Stimulated activated naive B cell treated with anti-CD40 and anti-IgM and Interleukin-4, amounts not matched to agents 10 μg/mL and 1 μg/mL and 100 μg/mL, for 72 hours (primary cell): ENCODE measurements around the gene AGAP1.

ENCODE experiments used
- ATAC-seq, 2 donors: fragments of 150-1000 bp; cut with Tn5 transposase; replicated peaks; 2 replicates each; pipeline ENCODE4 v1.10.0; 2021; ENCODE audit warnings: moderate library complexity in 1 of 2
- DNase-seq: peaks from one replicate; pipeline ENCODE4 v3.0.0; 2021
- H3K27ac Mint-ChIP-seq: one replicate; pipeline ENCODE4 v1.8.0; 2022; ENCODE audit warnings: mild to moderate bottlenecking, mixed read lengths
- H3K27me3 Mint-ChIP-seq, 2 donors: one replicate each; pipeline ENCODE4 v1.8.0; 2022; ENCODE audit warnings: mixed read lengths in 2 of 2
- H3K36me3 Mint-ChIP-seq, 2 donors: one replicate each; pipeline ENCODE4 v1.8.0; 2022; ENCODE audit warnings: mixed read lengths in 2 of 2, mild to moderate bottlenecking in 1 of 2
- H3K4me1 Mint-ChIP-seq, 2 donors: one replicate each; pipeline ENCODE4 v1.8.0; 2022; ENCODE audit warnings: mixed read lengths in 2 of 2, mild to moderate bottlenecking in 1 of 2
- H3K4me3 Mint-ChIP-seq, 2 donors: one replicate each; pipeline ENCODE4 v1.8.0; 2022; ENCODE audit warnings: mild to moderate bottlenecking in 2 of 2, mixed read lengths in 2 of 2, moderate library complexity in 1 of 2
- H3K9me3 Mint-ChIP-seq, 2 donors: one replicate each; pipeline ENCODE4 v1.8.0; 2022; ENCODE audit warnings: mixed read lengths in 2 of 2, mild to moderate bottlenecking in 1 of 2

AGAP1 gene

GRCh38 chr2:235920216-235920865 lies 426.5 kb downstream of the AGAP1 start:
- ATAC-seq (no peak), DNase-seq (no peak)
- no peak overlapping the region for H3K4me3 Mint-ChIP-seq
- no peaks in the 10 kb centered on the region for H3K36me3 Mint-ChIP-seq
- H3K27ac Mint-ChIP-seq: no peak overlapping the region
- H3K27me3 Mint-ChIP-seq: no peaks in the 10 kb centered on the region
- no peaks in the 10 kb centered on the region for H3K4me1 Mint-ChIP-seq
- peaks cover 5 to 10% of the 10 kb centered on the region in 2 donors for H3K9me3 Mint-ChIP-seq

DNA sequence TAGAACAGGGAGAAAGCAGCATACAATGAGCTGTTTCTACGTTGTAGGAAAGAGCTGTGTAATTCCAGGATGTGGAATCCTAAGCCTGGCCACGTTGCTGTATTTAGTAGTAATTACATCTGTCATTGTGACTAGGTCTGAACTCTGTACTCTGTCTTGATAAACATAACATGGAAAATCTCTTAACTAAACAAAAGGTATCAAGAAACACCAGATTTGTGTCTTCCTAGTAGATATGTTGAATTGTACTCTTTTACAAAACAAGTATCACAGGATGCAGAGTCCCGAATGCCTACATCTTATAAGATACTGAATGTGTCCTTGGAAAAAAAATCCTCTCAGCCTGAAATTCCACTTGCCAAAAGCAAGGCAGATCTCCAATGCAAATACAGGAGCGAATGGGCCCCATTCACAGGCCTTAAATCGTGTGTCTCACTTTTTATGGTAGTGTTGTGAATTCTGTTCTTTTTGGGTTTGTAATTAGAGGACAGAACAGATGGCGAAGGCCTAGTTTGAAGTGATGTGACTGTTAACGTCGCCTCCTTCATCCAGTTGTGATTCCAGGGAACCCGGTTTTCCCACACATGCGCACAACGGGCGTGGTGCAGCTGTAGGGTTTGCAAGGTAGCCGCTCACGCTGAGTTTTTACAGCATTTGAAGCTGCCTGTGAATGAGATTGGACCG lies 427.8 kb downstream of the AGAP1 start:
- H3K4me1 Mint-ChIP-seq: no peaks in the 10 kb centered on the region
- no peak for DNase-seq
- H3K36me3 Mint-ChIP-seq: no peaks in the 10 kb centered on the region
- H3K27me3 Mint-ChIP-seq: no peaks in the 10 kb centered on the region
- peaks cover 0 to 4% of the 10 kb centered on the region in 2 donors for H3K9me3 Mint-ChIP-seq
- ATAC-seq: no peak
- H3K27ac Mint-ChIP-seq: no peak overlapping the region
- H3K4me3 Mint-ChIP-seq: no peak overlapping the region

GRCh38 chr2:235922839-235923238 lies 429.0 kb downstream of the AGAP1 start:
- no peak overlapping the region for H3K27ac Mint-ChIP-seq
- H3K27me3 Mint-ChIP-seq: no peaks in the 10 kb centered on the region
- no peaks in the 10 kb centered on the region for H3K4me1 Mint-ChIP-seq

GRCh38 chr2:235923859-235924674 lies 430.2 kb downstream of the AGAP1 start:
- ATAC-seq: no peak
- H3K27ac Mint-ChIP-seq: no peak overlapping the region
- no peaks in the 10 kb centered on the region for H3K36me3 Mint-ChIP-seq
- H3K4me3 Mint-ChIP-seq: no peak overlapping the region
- DNase-seq: no peak
- H3K27me3 Mint-ChIP-seq: no peaks in the 10 kb centered on the region
- H3K9me3 Mint-ChIP-seq: no peaks in the 10 kb centered on the region
- no peaks in the 10 kb centered on the region for H3K4me1 Mint-ChIP-seq

More at GRCh38 chr2:235922839-235923238, 429.0 kb downstream of the AGAP1 start:
- DNase-seq: no peak
- Mint-ChIP-seq H3K4me3 (no peak overlapping the region), H3K9me3 (no peaks in the 10 kb centered on the region), H3K36me3 (no peaks in the 10 kb centered on the region)
- ATAC-seq: no peak

- Mint-ChIP-seq H3K4me1 (no peaks in the 10 kb centered on the region), H3K27ac (no peak overlapping the region), H3K27me3 (no peaks in the 10 kb centered on the region), H3K4me3 (no peak overlapping the region), H3K36me3 (no peaks in the 10 kb centered on the region), H3K9me3 (no peaks in the 10 kb centered on the region)
- DNase-seq (no peak), ATAC-seq (no peak)
Observed at GRCh38 chr2:235924675-235925063, 430.8 kb downstream of the AGAP1 start.

GRCh38 chr2:235925250-235925919 lies 431.5 kb downstream of the AGAP1 start:
- no peak for DNase-seq
- H3K36me3 Mint-ChIP-seq: no peaks in the 10 kb centered on the region
- ATAC-seq: no peak
- no peak overlapping the region for H3K4me3 Mint-ChIP-seq
- no peak overlapping the region for H3K27ac Mint-ChIP-seq
- H3K27me3 Mint-ChIP-seq: no peaks in the 10 kb centered on the region
- H3K4me1 Mint-ChIP-seq: no peaks in the 10 kb centered on the region
- H3K9me3 Mint-ChIP-seq: no peaks in the 10 kb centered on the region

DNA sequence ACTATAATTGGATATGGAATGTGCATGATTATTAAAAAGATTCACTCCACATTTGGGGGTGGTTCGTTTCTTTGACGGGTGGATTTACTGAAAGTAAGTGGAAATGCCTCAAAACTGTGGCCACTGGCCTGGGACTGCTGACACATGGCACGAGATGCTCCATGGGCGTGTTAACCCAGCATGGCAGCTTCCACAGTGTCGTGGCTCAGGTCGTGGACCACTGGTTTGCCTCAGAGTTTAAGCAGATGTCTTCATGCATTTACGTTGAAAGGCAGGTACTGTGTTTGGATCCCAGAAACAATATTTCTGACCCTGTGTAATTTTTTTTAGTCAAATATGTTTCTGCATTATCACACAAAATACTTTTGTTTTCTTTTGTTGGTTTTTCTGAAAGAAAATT lies 432.4 kb downstream of the AGAP1 start:
- Mint-ChIP-seq H3K36me3 (no peaks in the 10 kb centered on the region), H3K4me3 (no peak overlapping the region), H3K4me1 (no peaks in the 10 kb centered on the region), H3K27ac (no peak overlapping the region), H3K9me3 (no peaks in the 10 kb centered on the region), H3K27me3 (no peaks in the 10 kb centered on the region)
- no peak for ATAC-seq
- no peak for DNase-seq

DNA sequence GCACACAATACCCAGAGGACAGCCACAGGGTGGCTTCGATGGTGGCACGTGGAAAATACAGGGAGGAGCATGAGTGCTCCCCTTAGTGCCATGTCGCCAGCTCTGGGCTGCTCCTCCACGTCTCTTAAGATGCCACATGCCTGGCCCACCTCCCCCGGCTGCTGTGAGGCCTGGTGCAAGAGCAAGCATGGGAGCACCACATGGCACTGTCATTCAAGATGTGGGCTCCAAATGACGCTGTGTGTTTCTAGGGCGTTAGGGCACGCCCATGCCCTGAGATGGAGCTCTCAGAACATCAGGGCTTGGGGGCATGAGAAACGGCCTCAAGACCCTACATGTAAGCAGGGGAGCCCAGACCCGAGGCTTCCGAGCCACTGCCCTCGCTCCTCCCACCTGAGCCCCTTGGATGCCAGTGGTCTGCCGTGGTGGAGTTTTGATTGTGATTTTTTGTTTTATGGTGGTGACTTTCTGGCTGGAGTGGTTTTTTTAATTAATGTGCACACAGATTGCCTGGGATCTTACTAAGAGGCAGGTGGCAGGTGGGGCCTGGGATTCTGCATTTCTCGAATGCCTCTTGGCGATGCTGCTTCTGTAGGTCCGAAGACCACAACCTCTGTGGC lies 435.0 kb downstream of the AGAP1 start:
- Mint-ChIP-seq H3K4me3 (no peak overlapping the region), H3K9me3 (no peaks in the 10 kb centered on the region), H3K4me1 (no peaks in the 10 kb centered on the region), H3K27ac (no peak overlapping the region), H3K36me3 (no peaks in the 10 kb centered on the region), H3K27me3 (no peaks in the 10 kb centered on the region)
- no peak for DNase-seq
- ATAC-seq: no peak

DNA sequence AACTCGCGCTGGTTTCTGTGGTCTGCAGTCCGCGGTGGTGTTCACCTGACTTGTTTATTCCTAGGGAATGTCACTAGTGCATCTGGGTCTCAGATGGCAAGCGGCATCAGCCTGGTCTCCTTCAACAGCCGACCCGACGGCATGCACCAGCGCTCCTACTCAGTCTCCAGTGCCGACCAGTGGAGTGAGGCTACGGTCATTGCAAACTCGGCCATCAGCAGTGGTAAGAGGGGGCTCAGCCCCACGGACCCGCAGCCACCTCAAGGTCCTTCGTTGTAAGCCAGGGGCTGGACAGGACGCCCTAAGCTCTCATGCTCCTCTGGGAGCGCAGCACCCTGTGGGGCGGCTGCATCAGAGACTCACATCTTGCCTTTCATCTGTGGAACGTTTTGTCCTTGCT lies 436.9 kb downstream of the AGAP1 start:
- Mint-ChIP-seq H3K27ac (no peak overlapping the region), H3K27me3 (no peaks in the 10 kb centered on the region), H3K9me3 (no peaks in the 10 kb centered on the region), H3K4me1 (no peaks in the 10 kb centered on the region), H3K36me3 (no peaks in the 10 kb centered on the region), H3K4me3 (no peak overlapping the region)
- ATAC-seq (no peak), DNase-seq (no peak)

- ATAC-seq (no peak), DNase-seq (no peak)
- H3K27me3 Mint-ChIP-seq: peaks cover 0 to 6% of the 10 kb centered on the region in 2 donors
- no peaks in the 10 kb centered on the region for H3K36me3 Mint-ChIP-seq
- no peak overlapping the region for H3K4me3 Mint-ChIP-seq
- H3K9me3 Mint-ChIP-seq: peaks cover 5 to 8% of the 10 kb centered on the region in 2 donors
- H3K4me1 Mint-ChIP-seq: no peaks in the 10 kb centered on the region
- no peak overlapping the region for H3K27ac Mint-ChIP-seq
Observed at GRCh38 chr2:235931676-235932075, 437.8 kb downstream of the AGAP1 start.

DNA sequence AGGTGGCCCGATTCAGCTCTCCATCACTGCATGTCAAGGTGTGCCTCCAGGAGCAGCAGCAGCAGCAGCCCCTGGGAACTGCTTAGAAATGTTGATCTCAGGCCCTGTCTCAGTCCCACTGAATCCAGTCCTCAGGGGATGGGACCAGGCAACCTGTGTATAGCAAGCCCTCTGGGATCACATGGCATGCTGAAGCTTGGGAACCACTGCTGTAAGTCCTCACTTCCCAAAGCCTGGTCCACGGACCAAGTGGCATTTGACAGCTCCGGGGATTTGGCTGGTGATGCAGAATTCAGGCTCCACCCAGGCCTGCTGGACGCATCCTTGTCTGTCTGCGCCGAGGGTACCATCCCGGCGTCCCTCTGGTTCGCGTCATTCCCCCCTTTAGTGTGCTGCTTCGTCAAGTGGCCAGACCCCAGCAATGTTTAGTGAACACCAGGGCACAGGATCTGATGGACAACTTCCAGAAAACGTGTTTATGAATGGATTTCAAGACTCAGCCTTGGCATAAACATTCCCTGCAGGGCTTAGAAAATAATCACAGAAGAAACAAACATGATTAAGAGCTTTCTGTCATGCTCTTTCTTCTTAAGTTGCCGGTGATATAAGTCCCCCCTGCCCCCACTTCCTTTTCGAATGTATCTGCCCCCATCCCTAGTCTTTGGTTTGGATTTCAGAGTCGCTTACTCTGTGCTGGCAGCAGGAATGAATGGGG lies 440.4 kb downstream of the AGAP1 start:
- H3K27ac Mint-ChIP-seq: no peak overlapping the region
- ATAC-seq (no peak), DNase-seq (no peak)
- H3K4me1 Mint-ChIP-seq: no peaks in the 10 kb centered on the region
- H3K27me3 Mint-ChIP-seq: peaks cover 0 to 6% of the 10 kb centered on the region in 2 donors
- no peaks in the 10 kb centered on the region for H3K36me3 Mint-ChIP-seq
- H3K4me3 Mint-ChIP-seq: no peak overlapping the region
- H3K9me3 Mint-ChIP-seq: peaks cover 5 to 8% of the 10 kb centered on the region in 2 donors

DNA sequence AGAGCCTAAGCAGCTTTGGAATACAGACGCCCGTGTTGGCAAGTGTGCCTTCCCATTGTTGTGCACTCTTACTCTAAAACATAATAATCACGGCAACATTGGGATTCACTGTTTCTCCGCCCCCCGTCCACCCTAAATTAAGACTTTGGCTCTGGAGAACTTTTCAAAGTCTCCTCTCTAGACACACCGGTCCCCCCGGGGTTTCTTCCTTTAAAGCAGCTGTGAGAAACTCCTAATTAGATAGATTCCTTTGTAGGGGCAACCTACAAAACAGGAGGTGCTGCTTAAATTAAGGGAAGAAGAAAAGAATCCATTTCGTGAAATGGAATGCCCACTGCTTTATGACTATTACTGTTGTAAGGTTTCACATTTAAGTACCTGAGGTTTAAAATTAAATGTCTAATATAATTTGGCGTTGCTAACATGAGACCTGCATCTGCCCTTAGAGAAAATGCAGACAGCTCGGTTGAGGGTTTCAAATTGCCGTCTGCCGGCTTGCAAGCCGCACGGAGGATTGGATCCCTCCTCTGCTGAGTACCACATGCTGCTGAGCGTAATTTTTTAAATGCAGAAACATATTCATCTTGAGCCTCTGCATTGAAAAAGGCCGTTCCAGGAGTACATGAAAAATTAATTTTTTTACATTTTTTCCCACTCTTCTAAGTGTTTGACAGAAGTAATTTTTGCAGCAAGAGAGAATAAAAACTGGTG lies 441.1 kb downstream of the AGAP1 start:
- DNase-seq (no peak), ATAC-seq (no peak)
- Mint-ChIP-seq H3K4me1 (no peaks in the 10 kb centered on the region), H3K9me3 (peaks cover 5 to 8% of the 10 kb centered on the region in 2 donors), H3K27ac (no peak overlapping the region), H3K4me3 (no peak overlapping the region), H3K36me3 (no peaks in the 10 kb centered on the region), H3K27me3 (peaks cover 0 to 6% of the 10 kb centered on the region in 2 donors)

DNA sequence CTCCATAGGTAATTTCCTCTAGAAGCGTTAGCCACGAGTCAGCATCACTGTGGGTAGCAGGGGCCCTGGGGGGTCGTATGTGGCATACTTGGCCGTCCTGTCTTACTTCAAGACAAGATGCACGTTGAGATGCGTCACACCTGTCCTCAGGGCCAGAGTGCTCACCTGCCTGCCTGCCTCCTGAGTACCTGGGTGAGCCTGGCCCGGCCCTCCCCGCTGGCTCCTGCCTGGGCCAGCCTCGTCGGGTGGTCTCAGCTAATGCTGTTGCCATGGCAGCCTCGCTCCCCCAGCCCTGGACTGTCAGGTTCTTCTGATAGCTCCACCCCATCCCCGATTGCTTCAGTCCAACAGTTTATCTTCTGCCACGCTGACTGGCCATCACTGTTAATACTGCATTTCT lies 441.9 kb downstream of the AGAP1 start:
- no peak for DNase-seq
- Mint-ChIP-seq H3K4me1 (no peaks in the 10 kb centered on the region), H3K27ac (no peak overlapping the region), H3K36me3 (no peaks in the 10 kb centered on the region), H3K27me3 (peaks cover 0 to 6% of the 10 kb centered on the region in 2 donors), H3K4me3 (no peak overlapping the region), H3K9me3 (peaks cover 5 to 8% of the 10 kb centered on the region in 2 donors)
- ATAC-seq: no peak
